ENCODE data around the gene GP9.

DNA sequence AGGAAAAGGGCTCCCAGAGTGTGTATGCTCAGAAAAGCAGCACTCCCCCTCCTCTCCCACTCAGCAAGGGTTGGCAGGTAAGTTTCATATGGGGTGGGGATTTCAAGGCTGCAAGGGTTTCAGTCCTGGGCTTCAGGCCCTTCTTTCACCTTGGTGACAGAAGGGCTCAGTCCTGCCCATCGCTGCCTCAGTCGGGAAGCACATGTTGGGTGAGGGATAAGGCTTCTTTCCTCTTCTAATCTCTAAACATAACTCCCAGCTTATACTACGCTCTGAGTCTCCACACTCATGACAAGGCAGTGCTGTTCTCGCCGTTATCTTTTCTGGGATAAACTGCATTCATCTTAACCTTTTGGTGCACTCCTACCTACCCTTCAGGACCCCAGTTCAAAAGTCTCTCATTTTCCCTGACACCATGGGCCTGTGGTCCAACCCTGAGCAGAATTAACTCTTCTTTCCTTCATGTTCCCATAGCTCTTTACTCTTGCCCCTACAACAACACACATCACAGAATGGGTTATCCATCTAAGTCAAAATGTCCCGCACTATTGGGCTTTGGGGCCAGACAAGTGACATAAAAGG, 44.0 kb downstream of the GP9 start:
- TF ChIP-seq, protein P1, sequence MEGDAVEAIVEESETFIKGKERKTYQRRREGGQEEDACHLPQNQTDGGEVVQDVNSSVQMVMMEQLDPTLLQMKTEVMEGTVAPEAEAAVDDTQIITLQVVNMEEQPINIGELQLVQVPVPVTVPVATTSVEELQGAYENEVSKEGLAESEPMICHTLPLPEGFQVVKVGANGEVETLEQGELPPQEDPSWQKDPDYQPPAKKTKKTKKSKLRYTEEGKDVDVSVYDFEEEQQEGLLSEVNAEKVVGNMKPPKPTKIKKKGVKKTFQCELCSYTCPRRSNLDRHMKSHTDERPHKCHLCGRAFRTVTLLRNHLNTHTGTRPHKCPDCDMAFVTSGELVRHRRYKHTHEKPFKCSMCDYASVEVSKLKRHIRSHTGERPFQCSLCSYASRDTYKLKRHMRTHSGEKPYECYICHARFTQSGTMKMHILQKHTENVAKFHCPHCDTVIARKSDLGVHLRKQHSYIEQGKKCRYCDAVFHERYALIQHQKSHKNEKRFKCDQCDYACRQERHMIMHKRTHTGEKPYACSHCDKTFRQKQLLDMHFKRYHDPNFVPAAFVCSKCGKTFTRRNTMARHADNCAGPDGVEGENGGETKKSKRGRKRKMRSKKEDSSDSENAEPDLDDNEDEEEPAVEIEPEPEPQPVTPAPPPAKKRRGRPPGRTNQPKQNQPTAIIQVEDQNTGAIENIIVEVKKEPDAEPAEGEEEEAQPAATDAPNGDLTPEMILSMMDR (IDR thresholded peaks at IDR 0.05) = no peak
- TF ChIP-seq ZFX (IDR thresholded peaks at IDR 0.05; ENCODE audit: borderline replicate concordance) = no peak

All from 22Rv1 (cell line).